Natural killer cell (primary cell): ENCODE measurements around the gene CTRB1. TPM values are rescaled to one million over a fixed set of nuclear protein-coding genes. Genes with fewer than 3 reads are reported as not detected.
A peak's percentile ranks its signal among the peaks of the same experiment; 100 is the strongest.
"Not testable (repeated sequence)": the region's sequence is repeated elsewhere in the genome, so short reads cannot be mapped to it uniquely, and the experiment has no call there.

Experiments
- ATAC-seq, 3 donors: fragments of 150-1000 bp in 2 of 3; fragments of 200-7000 bp in 1 of 3; cut with Tn5 transposase; 1 replicate in 1 of 3; 2 replicates in 2 of 3; pipeline ENCODE4 v1.10.0; 2021; ENCODE audit warnings: mild to moderate bottlenecking in 2 of 3, moderate library complexity in 2 of 3
- DNase-seq, 2 donors: peaks; one replicate each; pipeline versions ENCODE4 v3.0.0 to v3.0.0-alpha.2; 2013 to 2021; ENCODE audit warnings: mixed read lengths in 1 of 2
- H3K27ac ChIP-seq: one replicate; pipeline ENCODE4 v1.5.1; 2013; ENCODE audit warnings: mild to moderate bottlenecking, low read length
- H3K27me3 ChIP-seq: one replicate; pipeline ENCODE4 v1.6.1; 2013; ENCODE audit warnings: low read length; ENCODE audit not compliant: control insufficient read depth, insufficient read depth
- H3K36me3 ChIP-seq: one replicate; pipeline ENCODE4 v1.6.1; 2013; ENCODE audit warnings: low read length; ENCODE audit not compliant: control insufficient read depth, insufficient read depth
- H3K4me1 ChIP-seq: one replicate; pipeline ENCODE4 v1.6.1; 2013; ENCODE audit warnings: low read length; ENCODE audit not compliant: control insufficient read depth, insufficient read depth
- H3K4me3 ChIP-seq: one replicate; pipeline ENCODE4 v1.5.1; 2013; ENCODE audit warnings: low read length
- H3K9me3 ChIP-seq: one replicate; pipeline ENCODE4 v1.6.1; 2013; ENCODE audit warnings: low read length; ENCODE audit not compliant: control insufficient read depth, insufficient read depth
- H3K27ac Mint-ChIP-seq, 2 donors: one replicate each; pipeline ENCODE4 v1.8.0; 2022; ENCODE audit warnings: mild to moderate bottlenecking in 2 of 2, mixed read lengths in 2 of 2, moderate library complexity in 1 of 2
- H3K27me3 Mint-ChIP-seq, 2 donors: one replicate each; pipeline ENCODE4 v1.8.0; 2022; ENCODE audit warnings: low read depth in 2 of 2, mixed read lengths in 2 of 2
- H3K36me3 Mint-ChIP-seq: one replicate; pipeline ENCODE4 v1.8.0; 2022; ENCODE audit warnings: mixed read lengths
- H3K4me1 Mint-ChIP-seq, 2 donors: one replicate each; pipeline ENCODE4 v1.8.0; 2022; ENCODE audit warnings: mixed read lengths in 2 of 2
- H3K4me3 Mint-ChIP-seq: one replicate; pipeline ENCODE4 v1.8.0; 2022; ENCODE audit warnings: mild to moderate bottlenecking, moderate library complexity, mixed read lengths
- H3K9me3 Mint-ChIP-seq, 2 donors: one replicate each; pipeline ENCODE4 v1.8.0; 2022; ENCODE audit warnings: mixed read lengths in 2 of 2
- WGBS: methylation state at CpG from one replicate; pipeline ENCODE4 v1.1.7; 2013; ENCODE audit warnings: missing lambda C conversion rate; ENCODE audit not compliant: insufficient coverage; 5-methylcytosine and 5-hydroxymethylcytosine counted together
- intact Hi-C: fragments of 100-400 bp; cut with micrococcal nuclease; formaldehyde crosslinking; loops from one replicate; pipeline ENCODE4 v1.14.2; 2022
- total RNA-seq, 4 donors: library from RNA; stranded (reverse); fragments of 120-200 nt in 1 of 4; gene quantifications; one replicate each; pipeline versions ENCODE4 v1.2.3 to v1.2.4, GENCODE V29; 2013 to 2022
- TF ChIP-seq, protein P1 (sequence below): fragments of 200-600 bp; IDR thresholded peaks from one replicate; pipeline ENCODE4 v1.8.0; 2022; ENCODE audit warnings: antibody characterized with exemption

CTRB1 gene
- total RNA-seq, 3 donors from 2014 or later (not counting 1 experiment from before 2014, with no cell fraction given): not detected

DNA sequence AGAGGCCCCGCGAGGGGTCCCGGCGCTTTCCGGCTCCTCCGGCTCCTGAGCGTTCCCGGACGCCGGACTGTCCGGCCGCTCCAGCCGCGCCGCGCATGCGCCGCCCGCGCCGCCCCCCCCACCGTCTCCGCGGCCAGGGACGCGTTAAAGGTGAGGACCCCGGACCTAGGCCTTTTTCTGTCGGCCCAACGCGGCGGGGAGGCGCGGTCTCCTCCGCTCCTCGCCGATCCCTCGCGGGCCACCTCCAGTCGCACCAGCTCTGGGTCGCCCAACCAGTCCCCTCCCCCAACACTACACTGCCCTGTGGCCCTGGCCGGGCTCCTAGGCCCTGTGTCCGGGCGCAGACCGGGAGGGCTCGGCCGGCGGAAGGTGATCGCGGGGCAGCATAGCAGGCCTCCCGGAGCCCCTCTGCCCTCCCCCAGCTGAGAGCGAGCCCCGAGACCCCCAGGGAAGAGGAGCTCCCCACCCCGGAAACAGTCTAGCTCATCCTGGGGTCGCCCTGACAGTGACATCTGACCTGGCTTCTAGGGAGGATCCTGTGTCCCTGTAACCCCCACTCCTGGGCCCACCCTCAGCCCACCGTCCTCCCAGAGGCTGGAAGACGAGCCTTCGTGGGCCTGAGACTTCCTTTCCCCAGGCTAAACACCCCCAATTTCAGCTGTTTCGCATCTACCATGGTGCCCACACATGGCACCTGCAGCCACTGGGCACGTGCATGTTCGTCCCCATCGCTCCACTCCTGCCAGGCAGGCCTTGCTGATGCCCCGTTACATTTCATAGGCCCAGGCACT lies 47.3 kb downstream of the CTRB1 start:
- DNase-seq (no peak), ATAC-seq (peak in 2 of 3 donors; percentile 26 to 50)
- H3K27ac ChIP-seq: no peak overlapping the region
- H3K4me1 ChIP-seq: peaks cover 13% of the 10 kb centered on the region
- H3K27ac Mint-ChIP-seq: no peak overlapping the region
- H3K4me3 ChIP-seq: peak overlapping the region; percentile 16
- no peaks in the 10 kb centered on the region for H3K9me3 Mint-ChIP-seq
- intact Hi-C loops: no loop called here
- TF ChIP-seq, protein P1, sequence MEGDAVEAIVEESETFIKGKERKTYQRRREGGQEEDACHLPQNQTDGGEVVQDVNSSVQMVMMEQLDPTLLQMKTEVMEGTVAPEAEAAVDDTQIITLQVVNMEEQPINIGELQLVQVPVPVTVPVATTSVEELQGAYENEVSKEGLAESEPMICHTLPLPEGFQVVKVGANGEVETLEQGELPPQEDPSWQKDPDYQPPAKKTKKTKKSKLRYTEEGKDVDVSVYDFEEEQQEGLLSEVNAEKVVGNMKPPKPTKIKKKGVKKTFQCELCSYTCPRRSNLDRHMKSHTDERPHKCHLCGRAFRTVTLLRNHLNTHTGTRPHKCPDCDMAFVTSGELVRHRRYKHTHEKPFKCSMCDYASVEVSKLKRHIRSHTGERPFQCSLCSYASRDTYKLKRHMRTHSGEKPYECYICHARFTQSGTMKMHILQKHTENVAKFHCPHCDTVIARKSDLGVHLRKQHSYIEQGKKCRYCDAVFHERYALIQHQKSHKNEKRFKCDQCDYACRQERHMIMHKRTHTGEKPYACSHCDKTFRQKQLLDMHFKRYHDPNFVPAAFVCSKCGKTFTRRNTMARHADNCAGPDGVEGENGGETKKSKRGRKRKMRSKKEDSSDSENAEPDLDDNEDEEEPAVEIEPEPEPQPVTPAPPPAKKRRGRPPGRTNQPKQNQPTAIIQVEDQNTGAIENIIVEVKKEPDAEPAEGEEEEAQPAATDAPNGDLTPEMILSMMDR: no peak
- H3K36me3 Mint-ChIP-seq: no peaks in the 10 kb centered on the region
- no peaks in the 10 kb centered on the region for H3K9me3 ChIP-seq
- peak overlapping the region; percentile 72 for H3K4me3 Mint-ChIP-seq
- peaks cover 47 to 52% of the 10 kb centered on the region in 2 donors for H3K27me3 Mint-ChIP-seq
- H3K27me3 ChIP-seq: peaks cover 34% of the 10 kb centered on the region
- H3K4me1 Mint-ChIP-seq: peaks cover 0 to 13% of the 10 kb centered on the region in 2 donors
- 14% methylated on average over 62 of the region's 62 CpGs for WGBS
- H3K36me3 ChIP-seq: no peaks in the 10 kb centered on the region

DNA sequence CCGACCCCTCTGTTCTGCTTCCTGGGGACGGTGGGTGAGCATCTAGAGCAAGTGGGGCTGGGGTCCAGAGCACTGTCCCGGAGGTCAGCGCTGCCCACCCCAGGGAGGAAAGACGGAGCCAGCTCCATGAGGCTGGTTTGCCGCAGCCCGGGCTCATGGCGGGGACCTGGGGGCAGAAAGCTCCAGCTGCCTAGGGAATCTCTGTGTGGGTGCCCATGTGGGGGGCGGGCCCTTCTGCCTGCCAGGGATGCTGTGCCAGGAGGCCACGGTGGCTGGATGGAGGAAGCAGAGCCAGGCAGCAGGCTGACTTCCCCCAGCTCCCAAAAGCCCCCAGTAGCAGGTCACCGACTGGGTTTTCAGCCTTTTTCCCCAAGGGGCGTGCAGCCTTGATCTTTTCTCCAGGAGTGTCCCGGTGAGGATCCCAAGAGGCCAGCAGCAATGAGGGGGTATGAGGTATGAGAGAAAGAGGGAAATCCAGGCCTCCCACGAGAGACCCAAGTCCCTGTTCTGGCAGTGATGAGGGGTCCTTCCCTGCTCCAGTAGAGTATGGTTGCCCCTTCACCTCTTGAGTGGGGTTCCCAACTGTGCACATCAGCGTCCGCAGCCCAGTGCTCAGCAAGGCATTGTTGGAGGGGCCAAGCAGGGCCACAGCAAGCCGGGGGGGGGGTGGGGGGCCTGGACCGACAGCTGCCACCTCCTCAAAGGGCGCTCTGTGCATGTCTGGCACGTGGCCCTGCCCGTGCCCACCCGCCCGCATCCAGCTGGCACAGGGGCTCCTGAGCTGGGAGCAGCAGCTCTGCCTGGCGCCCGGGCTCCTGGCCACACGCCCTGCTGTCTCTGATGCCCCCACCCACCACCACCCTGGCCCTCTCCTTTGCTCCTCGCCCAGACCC lies 48.2 kb downstream of the CTRB1 start:
- Histone ChIP-seq H3K4me3 (no peak overlapping the region), H3K27me3 (peaks cover 43% of the 10 kb centered on the region), H3K27ac (no peak overlapping the region), H3K9me3 (no peaks in the 10 kb centered on the region), H3K36me3 (no peaks in the 10 kb centered on the region), H3K4me1 (peaks cover 14% of the 10 kb centered on the region)
- WGBS: 83% methylated on average over 27 of the region's 27 CpGs
- Mint-ChIP-seq H3K4me1 (peaks cover 0 to 13% of the 10 kb centered on the region in 2 donors), H3K27ac (no peak overlapping the region), H3K27me3 (peaks cover 47 to 50% of the 10 kb centered on the region in 2 donors), H3K4me3 (peak overlapping the region; percentile 72), H3K36me3 (no peaks in the 10 kb centered on the region), H3K9me3 (no peaks in the 10 kb centered on the region)
- ATAC-seq: no peak
- DNase-seq: no peak
- TF ChIP-seq, protein P1: no peak
- intact Hi-C loops: no loop called here

DNA sequence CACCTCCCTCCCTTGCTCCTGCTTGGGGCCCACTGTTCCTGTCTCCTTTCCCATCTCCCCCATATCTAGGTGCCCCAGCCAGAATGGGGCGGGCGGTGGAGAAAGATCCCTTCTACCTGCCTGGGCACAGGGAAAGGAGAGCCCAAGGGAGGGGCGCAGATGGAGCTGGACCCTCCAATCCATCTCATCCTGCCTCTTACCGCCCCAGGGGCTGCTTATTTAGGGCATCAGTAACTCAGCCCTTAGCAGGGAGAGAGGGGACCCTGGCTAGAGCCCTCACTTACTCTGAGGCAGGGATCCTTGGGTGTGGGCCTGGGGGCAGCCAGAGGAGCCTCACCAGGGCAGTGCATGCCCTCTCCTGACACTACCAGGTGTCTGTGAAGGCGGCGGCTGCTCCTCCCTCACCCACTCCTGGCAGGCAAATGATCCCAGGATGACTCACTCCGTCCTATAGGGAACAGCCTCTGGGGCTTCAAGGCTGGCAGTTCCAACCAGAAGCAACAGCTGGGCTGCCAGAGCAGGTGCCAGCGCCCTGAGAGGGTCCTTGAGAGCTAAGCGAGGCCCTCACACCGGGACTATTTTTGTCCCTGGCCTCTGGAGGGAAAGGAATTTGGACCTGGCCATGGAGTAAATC lies 49.0 kb downstream of the CTRB1 start:
- no peak overlapping the region for H3K27ac Mint-ChIP-seq
- peaks cover 43 to 46% of the 10 kb centered on the region in 2 donors for H3K27me3 Mint-ChIP-seq
- H3K4me3 Mint-ChIP-seq: no peak overlapping the region

DNA sequence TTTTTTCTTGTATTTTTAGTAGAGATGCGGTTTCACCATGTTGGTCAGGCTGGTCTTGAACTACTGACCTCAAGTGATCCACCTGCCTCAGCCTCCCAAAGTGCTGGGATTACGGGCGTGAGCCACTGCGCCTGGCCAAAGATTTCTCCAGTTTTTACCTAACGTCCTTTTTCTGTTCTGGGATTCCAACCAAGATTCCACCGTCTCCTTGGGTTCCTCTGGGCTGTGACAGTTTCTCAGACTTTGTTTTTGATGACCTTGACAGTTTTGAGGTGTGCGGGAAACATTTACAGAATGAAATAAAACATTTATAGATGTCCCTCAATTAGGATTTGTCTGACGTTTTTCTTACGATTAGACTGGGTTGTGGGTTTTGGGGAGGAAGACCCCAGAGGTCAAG lies 50.6 kb downstream of the CTRB1 start:
- peaks cover 17% of the 10 kb centered on the region for H3K4me1 ChIP-seq
- H3K4me3 ChIP-seq, ATAC-seq, H3K9me3 ChIP-seq, H3K27ac ChIP-seq, H3K36me3 ChIP-seq, H3K36me3 Mint-ChIP-seq, DNase-seq, H3K27ac Mint-ChIP-seq, H3K4me3 Mint-ChIP-seq, H3K9me3 Mint-ChIP-seq, intact Hi-C loops: not testable (repeated sequence)
- peaks cover 35 to 49% of the 10 kb centered on the region in 2 donors for H3K27me3 Mint-ChIP-seq
- 85% methylated on average over 9 of the region's 9 CpGs for WGBS
- peaks cover 41% of the 10 kb centered on the region for H3K27me3 ChIP-seq
- H3K4me1 Mint-ChIP-seq: peaks cover 0 to 13% of the 10 kb centered on the region in 2 donors

More for the DNA sequence above, 49.0 kb downstream of the CTRB1 start:
- no peak for ATAC-seq
- Histone ChIP-seq H3K27me3 (peaks cover 45% of the 10 kb centered on the region), H3K27ac (no peak overlapping the region), H3K4me3 (no peak overlapping the region), H3K9me3 (no peaks in the 10 kb centered on the region), H3K4me1 (peaks cover 17% of the 10 kb centered on the region), H3K36me3 (no peaks in the 10 kb centered on the region)
- Mint-ChIP-seq H3K4me1 (peaks cover 0 to 13% of the 10 kb centered on the region in 2 donors), H3K9me3 (no peaks in the 10 kb centered on the region), H3K36me3 (no peaks in the 10 kb centered on the region)
- 91% methylated on average over 10 of the region's 10 CpGs for WGBS
- intact Hi-C loops: no loop called here
- TF ChIP-seq, protein P1: no peak
- DNase-seq: no peak
